Measurements from ENCODE around the gene GINS2.

GINS2 gene

GRCh38 chr16:85646976-85647375 is 41.8 kb downstream of the GINS2 start:
- H3K4me3 ChIP-seq (ENCODE audit: low read depth, low read length) = no peak overlapping the region
- DNase-seq (ENCODE audit: low read depth) = no peak
- TF ChIP-seq CTCF (IDR thresholded peaks at IDR 0.05; ENCODE audit: control insufficient read depth, extremely low read depth, insufficient read depth) = no peak

- no peak for DNase-seq (ENCODE audit: low read depth)
- H3K4me3 ChIP-seq (ENCODE audit: low read depth, low read length) = no peak overlapping the region
- TF ChIP-seq CTCF (IDR thresholded peaks at IDR 0.05; ENCODE audit: control insufficient read depth, extremely low read depth, insufficient read depth) = no peak
Measured at GRCh38 chr16:85646358-85646907, 42.3 kb downstream of the GINS2 start.

GRCh38 chr16:85645021-85645589 is 43.6 kb downstream of the GINS2 start:
- peak overlapping the region; percentile 23; the same call in 1 of the 2 replicates for H3K4me3 ChIP-seq (ENCODE audit: low read depth, low read length)
- peak; percentile 59 for DNase-seq (ENCODE audit: low read depth)
- no peak for TF ChIP-seq CTCF (IDR thresholded peaks at IDR 0.05; ENCODE audit: control insufficient read depth, extremely low read depth, insufficient read depth)

- no peak overlapping the region for H3K4me3 ChIP-seq (ENCODE audit: low read depth, low read length)
- no peak for TF ChIP-seq CTCF (IDR thresholded peaks at IDR 0.05; ENCODE audit: control insufficient read depth, extremely low read depth, insufficient read depth)
- no peak for DNase-seq (ENCODE audit: low read depth)
Measured at GRCh38 chr16:85644093-85644712, 44.6 kb downstream of the GINS2 start.

GRCh38 chr16:85643631-85644030 is 45.1 kb downstream of the GINS2 start:
- no peak for TF ChIP-seq CTCF (IDR thresholded peaks at IDR 0.05; ENCODE audit: control insufficient read depth, extremely low read depth, insufficient read depth)
- no peak for DNase-seq (ENCODE audit: low read depth)
- no peak overlapping the region for H3K4me3 ChIP-seq (ENCODE audit: low read depth, low read length)

GRCh38 chr16:85642762-85643358 is 45.9 kb downstream of the GINS2 start:
- TF ChIP-seq CTCF (IDR thresholded peaks at IDR 0.05; ENCODE audit: control insufficient read depth, extremely low read depth, insufficient read depth) = no peak
- no peak overlapping the region for H3K4me3 ChIP-seq (ENCODE audit: low read depth, low read length)
- DNase-seq (ENCODE audit: low read depth) = no peak
